GM12878 (cell line): ENCODE measurements around the gene BBS2. TPM values are rescaled to one million over a fixed set of nuclear protein-coding genes. Genes with fewer than 3 reads are reported as not detected.

ENCODE experiments used
- ATAC-seq: fragments of 200-7000 bp; cut with Tn5 transposase; 3 replicates; pipeline ENCODE4 v1.9.1; 2020; ENCODE audit warnings: mild to moderate bottlenecking, moderate library complexity
- BruUV-seq: library from RNA; stranded (reverse); fragments of 400-500 nt; replicated peaks from 2 replicates; lab custom pipeline; 2021; lab: Mats Ljungman, UMichigan
- CTCF ChIA-PET: fragments of 300-600 bp; sonication (Branson Sonifier 250); formaldehyde crosslinking; extraction: SDS; loops from one replicate; lab custom pipeline; 2021; ENCODE audit warnings: inconsistent platforms; lab: Yijun Ruan, JAX
- POLR2A ChIA-PET: fragments of 350-600 bp; formaldehyde crosslinking; extraction: SDS; loops from one replicate; lab custom pipeline; 2021; ENCODE audit warnings: inconsistent platforms; lab: Charles Lee
- RAD21 ChIA-PET: fragments of 300-600 bp; sonication (Branson Sonifier 250); formaldehyde crosslinking; loops from one replicate; lab custom pipeline; 2023; ENCODE audit warnings: antibody characterized with exemption; ENCODE audit not compliant: unreplicated experiment; lab: Charles Lee
- SMC1A ChIA-PET: fragments of 300-600 bp; sonication (Branson Sonifier 250); formaldehyde crosslinking; loops from one replicate; lab custom pipeline; 2023; ENCODE audit not compliant: unreplicated experiment, uncharacterized antibody; lab: Charles Lee
- DNase-seq: peaks from one replicate; pipeline ENCODE4 v3.0.0-alpha.2; 2011; ENCODE audit warnings: low read depth, low spot score
- FAIRE-seq: peaks from 3 replicates; lab custom pipeline; 2011; peaks lifted over from hg19 to GRCh38; lab: Jason Lieb, UNC
- H2AFZ ChIP-seq: 2 replicates; pipeline ENCODE4 v1.6.0; 2011; ENCODE audit warnings: low read depth, low read length, control low read depth; ENCODE audit not compliant: control insufficient read depth
- H3K27ac ChIP-seq: 2 replicates; pipeline ENCODE4 v1.5.1; 2011; ENCODE audit warnings: control low read depth; ENCODE audit not compliant: control insufficient read depth, insufficient read depth
- H3K27me3 ChIP-seq, 2 experiments: replicated peaks in 1 of 2; 2 replicates each; pipeline versions ENCODE4 v1.6.0 to v1.6.1; 2011; ENCODE audit warnings: low read length in 1 of 2; ENCODE audit not compliant: control insufficient read depth in 2 of 2, insufficient read depth in 2 of 2
- H3K36me3 ChIP-seq, 2 experiments: 2 replicates each; pipeline ENCODE4 v1.5.1; 2011; ENCODE audit warnings: low read length in 1 of 2; ENCODE audit not compliant: control insufficient read depth in 2 of 2, insufficient read depth in 2 of 2
- H3K4me1 ChIP-seq: 2 replicates; pipeline ENCODE4 v1.6.1; 2011; ENCODE audit warnings: mild to moderate bottlenecking, low read length, moderate library complexity, mixed read lengths; ENCODE audit not compliant: control insufficient read depth, insufficient read depth
- H3K4me2 ChIP-seq: 2 replicates; pipeline ENCODE4 v1.6.0; 2011; ENCODE audit warnings: control low read depth; ENCODE audit not compliant: control insufficient read depth, insufficient read depth
- H3K4me3 ChIP-seq: fragments of 200-600 bp; sonication (generic); 2 replicates; pipeline ENCODE4 v1.5.1; 2016
- H3K79me2 ChIP-seq: 2 replicates; pipeline ENCODE4 v1.6.0; 2011; ENCODE audit warnings: low read length; ENCODE audit not compliant: control insufficient read depth, insufficient read depth
- H3K9ac ChIP-seq: 2 replicates; pipeline ENCODE4 v1.8.0; 2011; ENCODE audit warnings: low read length, control low read depth, mixed read lengths; ENCODE audit not compliant: control insufficient read depth, insufficient read depth
- H3K9me3 ChIP-seq: replicated peaks from 3 replicates; pipeline ENCODE4 v1.5.1; 2011; ENCODE audit warnings: mild to moderate bottlenecking, low read length; ENCODE audit not compliant: control insufficient read depth, insufficient read depth
- H4K20me1 ChIP-seq: 2 replicates; pipeline ENCODE4 v1.6.0; 2011; ENCODE audit not compliant: control insufficient read depth, insufficient read depth
- EZH2 ChIP-seq: IDR thresholded peaks from 2 replicates; pipeline ENCODE4 v1.6.1; 2012; ENCODE audit warnings: low read depth, mild to moderate bottlenecking, control low read depth, inconsistent platforms, low read length, borderline replicate concordance; ENCODE audit not compliant: control insufficient read depth
- LARP7 ChIP-seq: fragments of 450-650 bp; IDR thresholded peaks from 2 replicates; pipeline ENCODE4 v1.6.1; 2017; ENCODE audit warnings: mild to moderate bottlenecking
- SIN3A ChIP-seq: IDR thresholded peaks from 2 replicates; pipeline ENCODE4 v1.6.1; 2012; ENCODE audit warnings: low read depth, low read length, improper control_type of control experiment
- ZBED1 ChIP-seq: IDR thresholded peaks from 2 replicates; pipeline ENCODE4 v1.6.1; 2016; ENCODE audit warnings: borderline replicate concordance
- WGBS: methylation state at CpG from one replicate; pipeline ENCODE4 v1.1.6; 2016; ENCODE audit warnings: low lambda C conversion rate; ENCODE audit not compliant: insufficient replicate concordance, insufficient coverage; ENCODE audit errors: missing lambda C conversion rate; 5-methylcytosine and 5-hydroxymethylcytosine counted together
- in situ Hi-C: fragments of 300-500 bp; cut with MboI; formaldehyde crosslinking; loops from 9 replicates; pipeline ENCODE4 v1.14.3; 2018; ENCODE audit warnings: mixed read lengths
- intact Hi-C: fragments of 100-400 bp; cut with micrococcal nuclease; formaldehyde crosslinking; loops from one replicate; pipeline ENCODE4 v1.14.2; 2022; ENCODE audit not compliant: unreplicated experiment
- polyA plus RNA-seq, 11 experiments: library from polyadenylated mRNA; depleted of rRNA in 4 of 11; unstranded in 6 of 11; stranded (reverse) in 5 of 11; fragments of >200 nt; fragmentation: Nextera tagmentation in 4 of 11; fragmentation: Illumina TruSeq in 1 of 11; extraction: Ambion mirVana in 4 of 11; extraction: Trizol in 1 of 11; gene quantifications; 1 replicate in 1 of 11; 2 replicates in 10 of 11; pipeline versions ENCODE4 v1.2.1 to v1.2.3, GENCODE V29; 2011 to 2016; ENCODE audit warnings: inconsistent platforms in 2 of 11, missing spikeins in 2 of 11, low read depth in 1 of 11
- total RNA-seq, 4 experiments: library from RNA; depleted of rRNA in 3 of 4; stranded (reverse); fragments of >200 nt in 3 of 4; fragmentation: Illumina TruSeq in 1 of 4; extraction: Trizol in 1 of 4; gene quantifications; 2 replicates each; pipeline versions ENCODE4 v1.2.1 to v1.2.3, GENCODE V29; 2013 to 2021
- TF ChIP-seq, protein P1 (sequence below): IDR thresholded peaks from 2 replicates; pipeline ENCODE4 v1.6.1; 2011; ENCODE audit warnings: borderline replicate concordance, low read depth, mild to moderate bottlenecking, moderate library complexity, low read length; ENCODE audit not compliant: insufficient read depth, poor library complexity, severe bottlenecking

The BBS2 gene
- total and polyA plus RNA-seq, 10 of the 15 experiments (the other 5 are each of a cell fraction or from before 2014, with no cell fraction given), result 4.9 to 38.3 (median 16.4) TPM

DNA sequence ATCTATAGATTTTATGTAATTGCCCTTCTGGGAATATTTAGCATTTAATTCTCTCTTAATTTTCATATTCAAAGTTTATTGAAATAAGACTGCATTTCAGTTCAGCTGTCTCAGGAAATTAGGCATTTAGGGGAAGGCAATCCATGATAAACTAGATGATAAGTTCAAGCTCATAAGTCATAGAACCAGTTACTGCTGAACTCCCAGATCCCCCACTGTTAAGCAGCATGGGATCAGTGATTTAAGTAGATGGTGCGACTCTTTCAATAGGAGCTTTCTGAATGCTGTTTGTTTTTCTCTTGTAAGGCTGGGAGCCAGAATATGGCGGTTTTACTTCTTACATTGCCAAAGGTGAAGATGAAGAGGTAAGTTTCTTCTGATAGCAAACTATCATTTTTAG lies 44.6 kb downstream of the BBS2 start:
- Histone ChIP-seq H3K4me3 (no peak overlapping the region), H3K9ac (no peak overlapping the region), H2AFZ (no peak overlapping the region), H3K79me2 (no peaks in the 10 kb centered on the region), H3K36me3 (peaks cover 6 to 43% of the 10 kb centered on the region in 2 experiments), H3K4me1 (no peaks in the 10 kb centered on the region), H3K27ac (no peak overlapping the region), H4K20me1 (no peaks in the 10 kb centered on the region), H3K4me2 (no peak overlapping the region), H3K27me3 (no peaks in the 10 kb centered on the region), H3K9me3 (no peaks in the 10 kb centered on the region)
- ChIA-PET CTCF (no interaction called here), POLR2A (no interaction called here), RAD21 (no interaction called here), SMC1A (interaction anchor here (0.8 to 1.8 kb wide), 2 partner anchors 13 to 169 kb away, joined by 3 read pairs; no protein-coding TSS in a partner anchor)
- intact Hi-C loops, result no loop called here
- FAIRE-seq, result no peak
- DNase-seq, result no peak
- BruUV-seq, result no TSS peak
- WGBS, result 97% methylated on average over 2 of the region's 2 CpGs
- no peak for ATAC-seq
- TF ChIP-seq SIN3A (no peak), EZH2 (no peak), LARP7 (no peak)
- TF ChIP-seq, protein P1, sequence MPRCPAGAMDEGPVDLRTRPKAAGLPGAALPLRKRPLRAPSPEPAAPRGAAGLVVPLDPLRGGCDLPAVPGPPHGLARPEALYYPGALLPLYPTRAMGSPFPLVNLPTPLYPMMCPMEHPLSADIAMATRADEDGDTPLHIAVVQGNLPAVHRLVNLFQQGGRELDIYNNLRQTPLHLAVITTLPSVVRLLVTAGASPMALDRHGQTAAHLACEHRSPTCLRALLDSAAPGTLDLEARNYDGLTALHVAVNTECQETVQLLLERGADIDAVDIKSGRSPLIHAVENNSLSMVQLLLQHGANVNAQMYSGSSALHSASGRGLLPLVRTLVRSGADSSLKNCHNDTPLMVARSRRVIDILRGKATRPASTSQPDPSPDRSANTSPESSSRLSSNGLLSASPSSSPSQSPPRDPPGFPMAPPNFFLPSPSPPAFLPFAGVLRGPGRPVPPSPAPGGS, result no peak
- in situ Hi-C loops, result no loop called here

DNA sequence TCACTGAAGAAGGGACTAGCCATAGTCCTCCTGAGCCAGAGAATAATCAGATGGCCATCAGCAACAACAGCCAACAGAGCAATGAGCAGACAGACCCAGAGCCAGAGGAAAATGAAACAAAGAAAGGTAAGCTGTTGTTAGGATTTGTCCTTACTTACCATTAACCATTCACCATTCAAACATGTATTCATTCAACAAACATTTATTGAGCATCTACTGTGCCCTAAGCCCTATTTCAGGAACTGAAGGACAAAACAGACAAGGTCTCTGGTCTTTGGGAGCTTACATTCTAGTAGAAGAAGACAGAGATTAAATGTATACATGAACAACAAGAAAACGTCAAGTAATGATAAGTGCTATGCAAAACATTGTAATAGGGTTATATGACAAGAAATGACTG lies 49.2 kb downstream of the BBS2 start:
- in situ Hi-C loops, result no loop called here
- no peaks in the 10 kb centered on the region for H3K27me3 ChIP-seq

More for the DNA sequence above, 49.2 kb downstream of the BBS2 start:
- no peak overlapping the region for H3K27ac ChIP-seq
- DNase-seq (no peak), ATAC-seq (no peak), FAIRE-seq (no peak)
- POLR2A ChIA-PET, result no interaction called here
- TF ChIP-seq ZBED1, result no peak
- CTCF ChIA-PET, result no interaction called here
- no peak overlapping the region for H2AFZ ChIP-seq
- peaks cover 5 to 47% of the 10 kb centered on the region in 2 experiments for H3K36me3 ChIP-seq
- no peaks in the 10 kb centered on the region for H3K9me3 ChIP-seq
- SMC1A ChIA-PET, result interaction anchor here (1.2 kb wide), 1 partner anchor 232 kb away, joined by 5 read pairs; no protein-coding TSS in a partner anchor
- H3K4me1 ChIP-seq, result no peaks in the 10 kb centered on the region
- 95% methylated on average over 1 of the region's 1 CpG for WGBS
- H3K79me2 ChIP-seq, result no peaks in the 10 kb centered on the region
- no peaks in the 10 kb centered on the region for H4K20me1 ChIP-seq
- intact Hi-C loops, result no loop called here
- no peak overlapping the region for H3K4me3 ChIP-seq
- RAD21 ChIA-PET, result no interaction called here
- no TSS peak for BruUV-seq
- H3K4me2 ChIP-seq, result no peak overlapping the region
- no peak overlapping the region for H3K9ac ChIP-seq
